ENCODE measurements around the gene XPC. TPM values are rescaled to one million over a fixed set of nuclear protein-coding genes. Genes with fewer than 3 reads are reported as not detected.

The XPC gene
- total and polyA plus RNA-seq, 2 of the 8 experiments (the other 6 are each of a cell fraction or from before 2014, with no cell fraction given) = 8.8 to 27.3 TPM

DNA sequence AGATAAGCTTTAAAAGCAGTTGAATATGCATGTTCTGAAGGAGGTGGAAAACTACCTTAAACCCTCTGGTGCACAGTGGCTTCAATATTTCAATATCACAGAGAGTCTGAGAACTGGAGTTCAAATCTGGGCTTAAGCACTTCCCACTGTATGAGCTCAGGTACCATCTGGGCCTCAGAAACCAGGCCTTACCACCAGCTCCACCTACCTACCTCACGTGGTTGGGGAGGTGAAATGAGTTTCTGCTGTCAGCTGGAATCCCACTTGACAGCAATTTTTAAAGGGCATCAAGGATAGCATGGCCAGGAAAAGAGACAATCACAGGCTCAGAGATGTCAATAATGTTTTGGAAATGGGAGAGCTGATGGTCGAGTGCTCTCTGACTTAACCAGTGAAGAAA is 58.8 kb downstream of the XPC start (continued):
- TF ChIP-seq SIN3A (conservative IDR thresholded peaks at IDR 0.05 in 1 of 2, IDR thresholded peaks at IDR 0.05 in 1 of 2; ENCODE audit: low read depth in 1 of 2, low read length in 2 of 2) (no peak), NRF1 (IDR thresholded peaks at IDR 0.05; ENCODE audit: low read depth, low read length) (no peak), BCL11A (IDR thresholded peaks at IDR 0.05; ENCODE audit: low read depth in 2 of 2, low read length in 2 of 2) (no peak), CBX8 (IDR thresholded peaks at IDR 0.05; ENCODE audit: borderline replicate concordance, low read depth, low read length) (no peak)

Measured in H1 (cell line).